HG03457 (cell line): ENCODE results near the gene PRSS12.
A peak's percentile ranks its signal among the peaks of the same experiment; 100 is the strongest.

Experiments used
- ATAC-seq: cut with Tn5 transposase; IDR thresholded peaks from one replicate; pipeline ENCODE4 v1.9.1; 2021; ENCODE audit warnings: moderate number of reproducible peaks; ENCODE audit not compliant: unreplicated experiment

Gene PRSS12

DNA sequence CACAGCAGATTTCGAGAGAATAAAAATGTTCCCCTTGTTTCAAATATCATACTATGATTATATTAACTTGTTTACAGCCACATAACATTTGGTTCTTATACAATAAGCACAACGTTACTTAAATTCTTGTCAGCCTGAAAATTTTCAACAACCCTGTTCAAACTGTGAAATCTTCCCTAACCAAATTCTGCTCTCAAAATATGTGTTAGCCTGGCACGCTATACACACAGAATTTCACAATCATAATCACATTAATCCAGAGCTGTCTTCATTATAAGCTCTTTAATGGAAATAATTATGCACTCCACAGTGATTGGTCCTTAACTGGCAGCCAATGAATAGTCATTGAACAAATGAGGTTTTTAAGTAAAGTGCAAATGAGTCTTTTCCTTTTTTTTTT lies 7.3 kb upstream of the PRSS12 start:
- no peak for ATAC-seq

DNA sequence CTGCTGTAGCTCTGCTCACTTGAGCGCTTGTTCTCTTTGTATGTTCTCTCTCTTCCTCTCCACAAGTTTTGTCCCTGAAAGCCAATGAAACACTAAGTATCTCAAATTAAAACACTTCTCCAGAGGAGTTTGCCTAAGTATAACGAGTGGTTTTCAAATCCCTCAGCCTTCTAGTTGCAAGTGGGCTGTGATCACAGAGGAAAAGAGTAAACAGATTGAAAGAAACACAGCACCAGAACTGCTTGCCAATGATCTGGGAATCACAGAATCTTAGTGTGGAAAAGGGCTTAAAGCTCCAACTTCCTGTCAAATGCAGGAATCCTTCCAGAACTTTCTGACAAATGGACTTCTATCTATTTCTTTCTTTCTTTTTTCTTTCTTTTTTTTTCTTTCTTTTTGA lies 4.8 kb upstream of the PRSS12 start:
- ATAC-seq = no peak

DNA sequence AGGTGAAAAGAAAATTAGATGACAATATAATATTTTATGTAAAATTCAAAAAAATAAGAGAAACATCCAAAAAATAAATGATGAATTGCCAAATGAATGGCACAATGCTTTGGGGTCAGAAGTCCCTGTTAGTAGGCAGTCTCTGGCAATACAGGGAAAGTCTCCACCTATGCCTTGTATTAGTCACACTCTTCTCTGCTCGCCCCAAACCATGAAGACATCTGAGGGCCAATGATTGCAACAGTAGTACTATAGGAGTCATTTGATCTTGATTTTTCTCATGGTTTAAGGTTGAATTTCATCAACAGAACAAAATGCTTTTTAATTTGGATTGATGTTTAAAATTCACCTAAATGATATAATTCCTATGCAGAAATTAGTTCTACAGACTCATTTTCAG lies 3.9 kb upstream of the PRSS12 start:
- ATAC-seq = no peak

DNA sequence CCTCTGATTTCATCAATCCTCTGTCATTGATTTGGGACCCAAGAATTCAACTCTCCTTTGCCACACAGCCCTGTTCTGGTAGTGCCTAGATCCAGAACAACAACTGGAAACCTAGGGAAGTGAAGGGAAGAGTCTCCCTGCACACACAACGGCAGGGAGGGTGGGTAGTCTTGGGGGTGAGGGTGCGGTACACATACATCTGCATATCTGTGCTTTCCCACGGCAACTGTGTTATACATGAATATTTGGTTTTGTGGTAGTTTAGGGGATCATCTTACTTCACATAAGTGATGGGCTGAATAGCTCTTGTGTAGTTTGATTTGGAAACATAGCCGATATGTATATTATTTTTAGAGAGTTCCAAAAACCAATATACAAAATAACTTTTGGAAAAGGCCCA lies 3.3 kb upstream of the PRSS12 start:
- no peak for ATAC-seq

DNA sequence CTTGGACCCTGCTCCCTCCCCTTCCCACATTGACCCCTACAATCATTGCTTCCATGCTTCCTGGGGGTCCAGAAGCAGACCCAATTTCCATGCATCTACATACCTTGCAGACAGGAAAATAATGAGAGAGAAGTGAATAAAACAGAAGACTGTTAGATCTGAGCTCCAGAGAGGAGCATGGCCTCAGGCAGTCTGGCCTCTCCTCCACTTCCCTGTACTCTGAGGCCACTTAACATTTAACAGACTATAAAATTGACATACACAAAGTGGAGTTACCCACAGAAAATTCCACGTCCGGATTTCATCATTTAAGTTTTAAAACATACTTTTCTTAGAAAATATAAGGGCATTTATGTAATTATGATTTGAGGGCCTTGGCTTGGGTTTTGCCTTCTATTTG lies 2.1 kb upstream of the PRSS12 start:
- no peak for ATAC-seq

DNA sequence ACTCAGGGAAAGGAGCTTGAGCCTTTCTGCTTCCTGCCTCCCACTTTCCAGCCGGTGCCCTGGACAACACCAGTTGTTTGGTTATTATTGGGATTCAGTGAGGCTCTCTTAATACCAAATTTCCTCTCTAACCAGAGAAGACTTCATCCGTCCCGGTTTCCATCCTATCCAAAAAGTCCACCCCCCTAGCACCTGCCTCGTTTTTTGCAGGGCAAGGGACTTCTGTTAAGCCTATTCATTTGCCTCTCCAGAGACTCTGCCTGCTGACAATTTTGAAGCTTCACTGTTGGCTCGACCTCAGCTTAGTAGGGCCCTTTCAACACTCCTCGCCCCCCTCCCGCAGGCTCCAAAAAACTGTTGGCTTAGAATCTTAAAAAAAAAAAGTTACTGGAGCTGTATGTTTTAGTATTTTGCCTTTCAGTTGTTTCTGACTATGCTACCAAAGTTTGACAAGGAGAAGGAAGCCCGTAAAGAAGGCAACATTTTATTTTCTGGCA lies 779 bp upstream of the PRSS12 start:
- no peak for ATAC-seq

DNA sequence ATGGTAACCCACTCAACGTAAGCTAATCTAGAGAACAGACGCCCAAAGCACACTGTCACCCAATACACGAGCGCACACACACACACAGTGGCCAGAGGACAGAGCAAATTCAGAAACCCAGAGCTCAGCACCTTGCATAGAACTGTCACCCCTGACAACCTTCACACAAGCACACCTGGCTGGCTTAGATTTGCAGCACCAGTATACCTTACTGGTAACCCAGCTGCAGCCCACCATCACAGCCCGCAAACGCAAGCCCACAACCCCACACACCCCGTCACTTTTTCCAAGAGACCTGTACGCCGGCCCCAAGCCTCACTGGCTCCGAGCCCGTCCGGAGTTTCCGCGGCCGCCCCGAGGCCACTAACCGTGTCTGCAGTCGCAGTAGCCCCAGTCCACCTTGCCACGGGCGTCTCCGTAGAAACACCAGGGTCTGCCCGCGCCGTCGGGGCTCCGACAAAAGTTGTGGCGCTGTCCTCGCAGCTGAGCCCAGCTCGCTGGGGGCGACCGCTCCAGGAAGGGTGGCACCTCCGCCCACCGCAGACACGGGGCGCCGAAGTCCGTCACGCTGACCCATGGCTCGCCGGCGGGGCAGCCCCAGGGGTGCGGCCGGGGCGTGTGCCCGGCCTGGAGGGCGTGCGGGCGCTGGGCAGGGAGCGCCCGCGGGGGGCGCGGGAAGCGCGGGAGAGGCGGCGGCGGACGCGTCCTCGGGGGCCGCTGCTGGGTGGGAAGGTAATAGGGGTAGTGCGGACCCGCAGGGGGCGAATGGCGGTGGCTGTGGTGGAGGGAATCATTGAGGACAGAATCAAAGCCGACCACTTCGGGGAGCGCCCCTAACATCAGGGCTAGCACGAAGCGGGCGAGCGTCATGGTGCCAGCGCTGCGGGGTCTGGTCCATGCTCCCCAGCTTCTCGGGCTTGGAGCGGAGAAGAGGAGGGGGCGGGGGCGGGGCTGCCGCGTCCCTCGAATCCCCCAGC lies 664 bp downstream of the PRSS12 start:
- ATAC-seq = peak; percentile 15

DNA sequence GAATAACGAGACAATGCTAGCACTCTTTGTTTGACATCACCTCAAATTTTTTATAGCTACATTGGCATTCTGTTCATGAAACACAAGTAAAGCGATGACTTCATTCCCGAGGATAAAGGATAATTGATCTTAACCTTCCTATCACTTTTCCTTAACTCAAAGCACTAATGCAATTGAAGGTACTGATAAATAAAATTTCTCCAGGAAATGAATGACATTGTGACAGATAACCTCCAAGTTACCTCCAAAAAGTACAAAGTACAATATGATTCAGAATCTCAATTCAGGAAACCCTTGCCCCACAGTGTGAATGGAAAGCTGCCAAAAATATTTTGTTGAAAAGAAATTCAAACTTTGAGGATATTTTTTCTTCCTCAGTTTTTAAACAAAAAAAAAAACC lies 1.8 kb downstream of the PRSS12 start:
- no peak for ATAC-seq

DNA sequence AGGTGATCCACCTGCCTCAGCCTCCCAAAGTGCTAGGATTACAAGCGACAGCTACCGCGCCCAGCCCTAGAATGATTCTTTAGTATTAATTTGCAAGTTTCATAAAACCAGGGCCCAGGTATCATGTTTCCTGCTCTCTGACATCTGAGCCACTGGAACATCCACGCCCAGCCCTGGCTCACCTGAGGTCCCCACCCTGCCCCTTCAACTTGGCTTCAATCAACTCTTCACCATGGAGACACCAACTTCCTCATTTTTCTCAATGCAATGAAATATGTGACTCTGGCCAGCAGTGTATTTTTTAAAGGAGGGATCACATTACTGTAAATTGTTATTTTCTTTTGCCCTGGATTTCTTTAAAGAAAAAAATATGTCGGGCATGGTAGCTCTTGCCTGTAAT lies 3.9 kb downstream of the PRSS12 start:
- no peak for ATAC-seq

DNA sequence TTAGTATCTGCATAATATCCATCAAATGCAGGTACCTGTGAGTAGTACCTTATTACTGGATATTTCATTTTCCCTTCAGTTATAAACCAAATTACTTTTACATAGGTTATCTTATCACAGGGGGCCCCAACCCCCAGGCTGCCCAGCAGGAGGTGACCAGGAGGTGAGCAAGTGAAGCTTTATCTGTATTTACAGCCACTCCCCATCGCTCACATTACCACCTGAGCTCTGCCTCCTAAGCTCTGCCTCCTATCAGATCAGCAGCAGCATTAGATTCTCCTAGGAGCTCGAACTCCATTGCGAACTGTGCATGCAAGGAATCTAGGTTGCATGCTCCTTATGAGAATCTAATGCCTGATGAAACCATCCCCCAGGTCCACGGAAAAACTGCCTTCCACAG lies 6.3 kb downstream of the PRSS12 start:
- no peak for ATAC-seq

DNA sequence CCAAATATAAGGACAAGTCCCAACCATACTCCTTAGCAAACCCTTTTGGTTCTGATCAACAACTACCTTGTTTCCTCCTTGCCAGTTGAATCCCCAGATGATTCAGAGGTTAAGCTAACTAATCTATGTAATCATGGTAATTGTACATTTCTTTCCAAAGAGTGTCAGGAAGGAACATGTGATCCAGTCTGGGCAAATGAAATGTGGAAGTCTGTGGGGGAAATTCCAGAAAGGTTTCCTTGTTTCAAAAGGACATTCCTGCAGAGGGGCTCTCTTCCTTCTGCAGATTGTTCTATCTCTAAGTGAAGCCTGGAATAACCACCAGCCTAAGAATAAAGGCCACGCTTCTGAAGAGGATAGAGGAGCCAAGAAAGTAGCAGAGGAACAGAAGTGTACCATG lies 7.0 kb downstream of the PRSS12 start:
- no peak for ATAC-seq

DNA sequence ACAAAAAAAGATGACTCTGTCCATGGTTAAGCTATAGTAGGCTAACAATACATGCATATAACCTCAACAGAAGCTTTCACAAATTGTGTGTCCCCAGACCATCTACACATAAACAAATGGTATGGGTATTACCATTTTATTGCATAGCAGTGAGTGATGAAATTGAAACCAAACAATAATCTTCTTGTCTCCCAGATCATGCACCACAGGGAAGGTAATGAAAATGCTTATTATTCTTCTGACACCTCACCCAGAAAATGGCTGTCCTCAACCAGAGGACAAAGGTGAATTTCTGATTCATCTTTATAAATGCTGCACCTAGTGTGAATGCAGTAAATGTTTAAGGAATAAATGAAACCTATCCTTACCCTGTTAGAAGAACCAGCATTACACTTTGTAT lies 8.0 kb downstream of the PRSS12 start:
- ATAC-seq = no peak

DNA sequence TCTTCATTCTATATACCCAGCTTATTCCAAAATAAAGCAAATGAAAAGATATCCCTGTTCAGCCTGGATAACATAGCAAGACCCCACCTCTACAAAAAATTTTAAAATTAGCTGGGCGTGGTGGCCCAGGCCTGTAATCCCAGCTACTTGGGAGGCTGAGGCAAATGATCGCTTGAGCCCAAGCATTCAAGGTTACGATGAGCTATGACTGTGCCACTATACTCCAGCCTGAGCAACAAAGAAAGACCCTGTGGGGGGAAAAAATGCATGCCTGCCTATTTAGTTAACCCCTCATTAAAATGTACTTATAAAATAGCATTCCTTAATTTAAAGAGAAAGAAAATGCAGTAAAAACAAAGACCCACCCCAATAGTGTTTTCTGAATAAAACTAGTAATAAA lies 9.3 kb downstream of the PRSS12 start:
- ATAC-seq = no peak

DNA sequence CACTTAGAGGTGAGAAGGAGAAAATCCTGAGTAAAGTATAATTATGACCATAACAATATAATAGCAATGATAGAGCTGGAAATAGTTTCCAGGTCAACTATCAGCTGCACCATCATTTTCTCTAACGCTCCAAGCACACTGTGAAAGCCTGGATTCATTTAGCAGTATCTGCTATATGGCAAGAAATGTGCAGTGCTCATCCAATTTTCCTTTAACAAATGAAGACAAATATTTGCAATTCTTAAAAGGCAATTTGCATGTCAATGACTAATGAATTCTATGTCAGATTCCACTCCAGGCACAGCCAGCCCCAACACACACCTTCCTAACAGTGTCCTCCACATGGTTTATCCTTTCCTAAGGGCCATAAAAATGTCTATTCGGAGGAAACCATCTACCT lies 12.7 kb downstream of the PRSS12 start:
- ATAC-seq = no peak

DNA sequence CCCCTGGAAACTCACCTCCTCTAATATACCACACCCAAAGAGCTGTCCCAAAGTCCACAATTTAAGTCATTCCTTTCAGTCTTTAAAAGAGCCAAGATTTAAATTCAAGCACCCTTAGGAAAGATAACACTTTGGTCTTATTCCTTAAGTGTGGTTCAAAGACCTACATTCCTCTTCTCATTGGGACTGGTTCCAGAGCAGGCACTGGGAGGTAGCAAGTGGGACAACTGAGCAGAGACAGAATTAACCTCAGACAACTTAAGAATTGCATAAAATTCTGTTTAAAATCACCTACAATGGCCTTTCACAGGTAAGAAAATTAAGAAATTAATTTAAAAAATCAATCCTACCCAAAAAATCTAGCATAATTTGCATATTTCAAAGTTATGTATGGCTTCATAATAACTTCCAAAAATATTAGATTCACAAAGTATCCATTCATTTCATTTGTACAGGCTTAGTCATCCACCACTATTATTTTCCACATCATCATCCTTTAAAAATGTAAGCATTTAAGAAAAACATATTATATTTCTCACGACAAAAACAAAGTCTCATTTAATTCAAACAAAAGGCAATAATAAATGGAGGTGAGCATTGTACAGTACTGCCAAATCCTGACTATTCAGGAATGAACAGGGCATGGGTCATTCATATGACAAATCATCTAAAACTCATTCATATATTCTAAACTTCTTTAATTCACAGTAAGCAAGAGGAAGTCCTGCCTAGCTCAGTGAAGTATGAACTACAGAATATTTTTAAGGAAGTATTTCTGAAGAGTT lies 13.6 kb downstream of the PRSS12 start:
- ATAC-seq = no peak

DNA sequence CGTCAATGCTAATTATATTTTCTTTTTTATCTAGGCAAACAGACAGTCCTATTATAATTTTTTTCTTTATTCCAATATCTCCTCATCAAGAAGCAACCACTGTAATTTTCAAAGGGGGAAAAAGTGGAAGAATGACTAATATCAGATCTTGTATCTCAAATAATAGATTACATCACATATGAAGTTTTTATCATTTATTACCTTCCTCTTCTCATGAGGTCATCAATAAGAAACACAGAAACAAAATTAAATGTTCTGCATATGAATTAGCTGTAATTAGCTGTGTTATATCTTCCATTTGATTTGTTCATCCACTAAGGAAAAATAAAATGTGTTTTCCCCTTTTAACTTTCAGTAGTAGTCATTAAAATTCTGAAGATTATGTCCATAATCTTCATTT lies 14.3 kb downstream of the PRSS12 start:
- no peak for ATAC-seq

DNA sequence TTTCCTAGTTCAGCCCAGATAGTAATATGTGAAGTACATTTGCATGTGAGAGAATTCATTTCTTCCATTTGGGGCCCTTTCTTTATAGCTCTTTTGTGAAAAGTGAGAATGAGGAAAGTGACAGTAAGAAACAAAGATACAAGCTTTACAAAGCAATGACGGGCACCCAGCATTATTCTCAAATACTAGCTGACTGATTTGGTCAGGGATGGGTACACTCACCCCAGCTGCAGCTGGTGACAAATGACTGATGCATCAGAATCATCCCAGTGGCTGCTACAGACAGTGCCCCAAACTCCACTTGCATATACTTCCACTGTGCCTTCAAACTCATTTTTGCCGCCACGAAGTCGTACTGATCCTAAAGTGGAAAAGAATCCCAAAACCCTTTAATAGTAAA lies 14.8 kb downstream of the PRSS12 start:
- no peak for ATAC-seq

DNA sequence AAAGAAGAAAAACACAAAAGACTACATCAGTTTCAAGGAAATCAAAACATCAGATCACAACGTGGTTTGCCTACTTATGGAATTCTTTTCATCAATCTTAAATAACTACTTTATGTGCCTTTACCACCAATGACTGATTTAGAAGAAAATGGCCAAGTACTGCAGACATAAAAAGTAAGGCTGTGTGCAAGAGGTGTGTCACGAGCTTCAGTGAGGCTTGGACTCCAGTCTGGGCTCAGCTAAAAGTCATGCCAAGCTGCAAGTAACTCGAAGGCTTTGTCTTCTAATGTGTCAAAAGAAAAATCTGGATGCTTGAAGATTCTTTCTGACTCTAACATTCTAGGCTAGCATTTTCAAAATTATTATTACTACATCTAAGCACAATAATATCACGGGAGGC lies 17.0 kb downstream of the PRSS12 start:
- ATAC-seq = no peak

DNA sequence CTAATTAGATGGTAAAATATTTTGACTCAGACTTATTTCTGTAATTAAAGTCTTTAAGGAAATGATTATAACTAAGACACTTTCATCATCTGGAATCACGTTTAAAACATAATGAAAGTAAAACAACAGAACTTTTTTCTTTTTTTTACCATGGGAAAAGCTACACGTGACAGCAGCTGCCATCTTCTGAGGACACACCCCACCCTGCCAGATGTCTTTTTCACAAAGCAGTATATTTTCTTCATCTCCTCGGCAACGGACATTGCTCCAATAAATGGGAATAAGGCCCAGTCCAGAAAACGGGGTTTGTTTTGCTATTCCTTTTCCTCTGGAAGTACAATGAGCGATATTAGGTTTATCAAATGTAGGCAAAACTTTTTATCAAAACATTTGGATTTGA lies 17.5 kb downstream of the PRSS12 start:
- no peak for ATAC-seq

DNA sequence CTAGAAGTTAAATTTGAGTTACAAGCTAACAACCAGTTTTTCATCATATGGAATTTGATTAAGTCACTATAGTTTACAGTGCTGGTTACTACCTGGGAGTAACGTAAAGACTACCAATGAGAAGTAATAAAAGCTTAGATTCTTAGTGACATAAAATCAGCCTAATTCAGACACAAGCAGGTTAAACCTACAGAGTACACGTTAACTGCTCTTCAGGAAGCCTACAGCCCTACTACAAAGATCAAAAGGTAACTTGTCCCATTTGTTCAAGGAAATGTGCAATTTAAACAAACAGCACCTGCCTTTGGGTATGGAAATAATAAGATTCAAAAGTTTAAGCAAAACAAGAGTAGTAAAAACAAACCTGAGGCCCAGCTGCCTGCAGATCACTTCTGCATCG lies 21.5 kb downstream of the PRSS12 start:
- no peak for ATAC-seq

DNA sequence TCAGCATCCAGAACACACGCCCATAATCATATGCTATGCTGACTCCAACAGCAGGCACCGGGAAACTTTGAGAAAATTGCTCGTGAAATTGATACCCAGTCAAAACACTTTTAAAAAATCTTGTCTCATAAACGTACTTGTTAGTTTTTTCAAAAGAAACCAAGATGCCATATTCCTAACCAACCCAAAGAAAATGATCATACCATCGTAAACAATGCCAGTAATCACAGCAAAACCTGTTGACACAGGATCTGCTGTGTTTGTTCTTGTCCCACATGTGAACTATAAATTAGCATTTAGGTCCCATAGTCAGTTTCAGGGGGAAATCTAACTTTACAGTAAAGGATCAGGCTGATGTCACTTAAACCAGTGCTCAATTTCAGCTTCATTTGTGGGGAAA lies 23.0 kb downstream of the PRSS12 start:
- ATAC-seq = no peak
